SKM-1 treated with dmso at 0.1 percent for 144 hours (cell line): ENCODE results near the gene CXCL17.

Source experiments
- DNase-seq: peaks from one replicate; lab custom pipeline; 2025; ENCODE audit not compliant: unreplicated experiment; lab: John Stamatoyannopoulos, UW

Gene CXCL17

GRCh38 chr19:42401365-42402303, 41.1 kb downstream of the CXCL17 start:
- peak; percentile 9 for DNase-seq

DNA sequence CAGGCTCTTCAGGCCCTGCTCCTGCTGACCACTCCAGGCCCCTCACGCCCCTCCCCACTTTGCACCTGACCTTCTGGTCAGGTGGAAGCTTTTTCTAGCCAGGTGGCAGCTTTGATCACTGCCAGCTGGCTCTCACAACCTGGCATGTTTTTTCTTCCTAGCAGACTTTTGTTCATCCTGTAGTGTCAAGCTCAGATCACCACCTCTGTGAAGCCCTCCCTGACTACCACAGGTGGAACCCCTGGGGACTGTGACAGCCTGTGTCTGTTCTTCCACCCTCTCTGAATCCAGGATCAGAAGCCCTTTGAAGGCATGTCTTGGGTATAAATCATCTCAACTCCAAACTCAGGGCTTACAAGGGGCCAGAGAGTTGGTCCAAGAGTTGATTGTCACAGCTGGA, 42.3 kb downstream of the CXCL17 start:
- no peak for DNase-seq

GRCh38 chr19:42397263-42398166, 45.2 kb downstream of the CXCL17 start:
- no peak for DNase-seq

GRCh38 chr19:42396381-42397262, 46.1 kb downstream of the CXCL17 start:
- peak; percentile 81 for DNase-seq

DNA sequence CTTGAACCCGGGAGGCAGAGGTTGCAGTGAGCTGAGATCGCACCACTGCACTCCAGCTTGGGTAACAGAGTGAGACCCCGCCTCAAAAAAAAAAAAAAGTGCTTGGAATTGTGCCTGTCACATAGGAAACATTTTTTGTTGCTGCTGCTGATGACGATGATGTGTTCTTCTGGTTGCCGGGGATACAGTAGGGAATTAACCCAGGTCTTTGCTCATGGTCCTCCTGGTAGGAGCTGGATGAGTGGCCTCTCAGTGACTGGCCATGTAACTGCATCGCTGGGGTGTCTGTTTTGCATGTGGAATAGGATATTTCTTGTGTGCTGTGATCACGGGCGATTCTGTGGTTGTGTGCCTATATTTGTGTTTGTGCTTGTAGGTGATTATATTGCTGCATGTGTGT, 48.0 kb downstream of the CXCL17 start:
- no peak for DNase-seq

DNA sequence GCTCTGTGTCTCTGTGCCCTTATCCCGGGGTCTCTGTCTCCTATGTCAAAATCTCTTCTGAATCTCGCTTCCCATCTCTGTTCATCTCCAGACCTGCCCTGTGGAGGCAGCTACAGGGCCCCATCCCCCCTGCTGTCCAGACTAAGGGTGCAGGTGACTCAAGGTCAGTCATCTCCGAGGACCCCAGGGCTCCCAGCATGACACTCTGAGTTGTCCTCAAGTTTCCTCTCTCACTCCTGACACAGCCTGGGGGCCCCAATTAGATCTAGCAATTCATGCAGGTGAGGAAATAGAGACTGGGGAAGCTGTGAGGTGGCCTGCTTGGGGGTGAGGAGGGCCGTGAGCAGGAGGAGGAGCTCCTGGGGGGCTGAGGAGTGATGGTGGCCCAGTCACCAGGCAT, 50.6 kb downstream of the CXCL17 start:
- DNase-seq = no peak

DNA sequence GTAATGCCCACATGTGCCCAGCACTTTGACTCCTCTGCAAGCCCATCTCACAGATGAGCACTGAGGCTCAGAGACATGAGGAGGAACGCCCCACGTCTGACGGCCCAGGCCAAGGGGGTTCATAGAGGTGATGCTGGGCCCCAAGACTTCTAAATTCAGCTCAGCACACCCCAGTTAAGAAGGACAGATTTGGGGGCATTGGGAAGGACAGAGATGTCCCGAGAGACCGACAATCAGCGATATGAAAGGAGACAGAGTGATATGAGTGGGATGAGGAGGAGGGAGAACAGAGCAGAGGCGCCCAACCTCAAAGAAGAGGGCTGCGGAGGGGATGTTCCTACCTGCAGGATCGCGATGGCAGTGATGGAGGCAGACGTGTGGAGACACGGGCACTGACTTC, 52.8 kb downstream of the CXCL17 start, which contains the start of gene CNFN:
CNFN (minus strand) TSS at position 399 of the 400 bp plus-strand sequence. CDS start 1,260 bp downstream, outside the sequence.
- no peak for DNase-seq

DNA sequence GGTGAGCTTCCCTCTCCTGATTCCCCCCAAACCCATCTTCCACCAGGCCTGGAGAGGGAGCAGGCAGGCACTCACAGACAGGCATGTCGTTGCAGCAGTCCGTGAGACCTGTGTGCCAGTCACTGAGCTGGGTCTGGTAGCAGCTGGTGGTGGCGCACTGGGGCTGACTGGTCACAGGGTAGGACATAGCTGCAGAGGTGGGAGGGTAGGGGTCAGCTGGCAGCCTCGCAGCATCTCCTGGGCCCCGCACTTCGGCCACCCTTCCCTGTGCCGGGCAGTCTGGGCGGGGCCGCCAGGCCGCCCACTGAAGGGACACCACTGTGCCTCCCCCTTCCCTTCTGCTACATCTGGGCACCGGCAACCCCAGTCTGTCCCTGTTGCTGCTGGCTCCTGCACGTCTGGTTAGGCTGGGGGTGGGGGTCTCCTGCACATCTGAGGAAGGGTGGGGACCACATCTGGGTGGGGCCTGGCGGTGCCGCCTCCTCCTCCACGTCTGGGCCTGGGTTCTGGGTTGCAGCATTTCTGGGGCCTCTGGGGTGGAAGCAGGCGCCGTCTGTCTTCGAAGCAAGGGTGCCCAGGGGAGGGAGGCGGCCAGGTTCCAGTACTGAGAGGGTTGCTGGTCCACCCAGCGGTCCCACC, 53.8 kb downstream of the CXCL17 start:
- no peak for DNase-seq

DNA sequence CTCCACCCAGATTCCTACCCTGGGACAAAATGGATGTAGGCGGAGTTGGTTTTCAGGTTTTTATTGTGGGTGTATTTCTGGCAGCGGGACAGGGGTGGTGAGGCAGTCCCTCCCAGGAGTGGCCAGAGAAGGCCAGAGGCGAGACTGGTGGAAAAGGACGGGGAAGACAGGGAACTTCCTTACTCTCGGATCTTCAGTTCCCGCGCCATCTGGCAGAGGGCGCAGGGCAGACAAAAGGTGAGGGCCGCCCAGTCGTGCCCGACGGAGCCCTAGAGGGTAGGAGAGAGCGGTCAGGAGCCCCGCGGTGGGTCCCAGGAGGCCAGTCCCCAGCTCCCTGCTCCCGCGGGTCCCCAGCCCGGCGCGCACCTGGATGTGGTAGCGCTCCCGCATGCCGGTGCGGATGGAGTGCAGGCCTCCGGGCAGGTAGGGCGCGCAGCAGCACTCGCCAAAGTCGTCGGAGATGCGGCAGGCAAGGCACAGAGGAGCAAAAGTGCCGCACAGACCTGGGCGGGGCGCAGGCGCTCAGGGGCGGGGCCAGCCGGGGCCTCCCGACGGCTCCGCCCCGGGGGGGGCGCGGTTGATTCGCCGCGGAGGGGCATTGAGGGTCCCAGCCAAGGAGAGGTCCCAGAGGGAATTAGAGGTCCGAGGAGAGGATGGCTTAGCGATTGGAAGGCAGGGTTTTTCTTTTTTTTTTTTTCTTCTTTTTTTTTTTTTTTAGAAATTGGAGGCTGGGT, 55.6 kb downstream of the CXCL17 start:
- peak; percentile 42 for DNase-seq

DNA sequence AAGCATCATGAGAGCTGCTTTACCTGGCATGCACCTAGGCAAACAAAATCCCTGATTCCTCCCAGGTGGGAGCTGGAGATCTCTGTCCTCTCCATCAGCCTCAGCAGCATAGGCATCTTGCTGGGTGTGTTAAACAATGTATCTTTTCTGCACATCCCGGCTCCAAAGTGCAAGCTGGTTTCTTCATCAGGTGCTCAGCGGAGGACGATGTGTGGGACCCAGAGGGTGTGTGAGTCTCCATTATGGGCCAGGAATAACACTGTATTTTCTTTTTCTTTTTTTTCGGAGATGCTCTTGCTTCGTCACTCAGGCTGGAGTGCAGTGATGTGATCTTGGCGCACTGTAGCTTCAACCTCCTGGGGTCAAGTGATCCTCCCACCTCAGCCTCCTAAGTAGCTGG, 62.6 kb downstream of the CXCL17 start:
- no peak for DNase-seq
